A549 treated with CpdA at 1 μM for 4 hours (cell line): ENCODE results near the gene GABRG3. TPM values are rescaled to one million over a fixed set of nuclear protein-coding genes. Genes with fewer than 3 reads are reported as not detected.

Experiments used
- total RNA-seq: library from RNA; stranded (reverse); fragments of 200-300 nt; extraction: Qiagen RNA extraction; gene quantifications from 5 replicates; pipeline ENCODE4 v1.2.3, GENCODE V29; 2022; ENCODE audit warnings: low read depth

The GABRG3 gene
- total RNA-seq, result 0.17 to 0.64 TPM (median 0.42 TPM) in 4 of 5 replicates, not detected in the other

GRCh38 chr15:26970712-26971210 is at the start of gene GABRG3:
Gene GABRG3, plus strand, starts transcription at chr15:26971181.

Other genes starting within 250 kb of the GABRG3 start
- gene GABRB3, start 198.1 kb upstream of the GABRG3 start, total RNA-seq, result 63.6 to 86.1 TPM (median 78.5 TPM) in 5 replicates
- gene GABRA5, start 104.1 kb upstream of the GABRG3 start, total RNA-seq, result 81.1 to 122 TPM (median 106 TPM) in 5 replicates